ENCODE results near the gene ACAD11. TPM values are rescaled to one million over a fixed set of nuclear protein-coding genes. Genes with fewer than 3 reads are reported as not detected.

The ACAD11 gene
- total RNA-seq, 2 experiments from 2014 or later = 18.5 to 23.5 TPM

- H3K27ac ChIP-seq (ENCODE audit: low read depth, low read length, poor library complexity, severe bottlenecking) = no peak overlapping the region
- H3K4me2 ChIP-seq (ENCODE audit: low read length) = no peak overlapping the region
- H3K36me3 ChIP-seq (ENCODE audit: insufficient read depth, low read length) = 0 out of 2 replicates have a peak, but pooled peaks cover 3% of the 10 kb centered on the region
- H3K9me2 ChIP-seq (ENCODE audit: insufficient read depth, low read length) = no peaks in the 10 kb centered on the region
- no peaks in the 10 kb centered on the region for H3K9me3 ChIP-seq (ENCODE audit: low read length)
- intact Hi-C loops (cut with micrococcal nuclease; ENCODE audit: unreplicated experiment) = loop anchor here (10.0 kb wide), 1 partner anchor 290 kb away; no protein-coding TSS in a partner anchor
- DNase-seq (ENCODE audit: low spot score) = no peak
- H3K79me2 ChIP-seq (ENCODE audit: insufficient read depth, low read depth, low read length) = no peaks in the 10 kb centered on the region
- 0 out of 2 replicates have a peak, but pooled peaks cover 6% of the 10 kb centered on the region for H4K20me1 ChIP-seq (ENCODE audit: insufficient read depth, low read length)
- ChIA-PET POLR2A (interaction anchor here (0.7 kb wide), 1 partner anchor 9 kb away, joined by 3 read pairs; no protein-coding TSS in a partner anchor), CTCF (ENCODE audit: unreplicated experiment) (no interaction called here)
- no peak for TF ChIP-seq EZH2phosphoT487 (IDR thresholded peaks at IDR 0.05; ENCODE audit: borderline replicate concordance, low read depth, low read length)
- TF ChIP-seq CTCF (conservative IDR thresholded peaks at IDR 0.05; ENCODE audit: low read length) = no peak
- H2AFZ ChIP-seq (ENCODE audit: low read length) = no peak overlapping the region
- H3K4me3 ChIP-seq (ENCODE audit: low read depth, low read length, poor library complexity, severe bottlenecking) = no peak overlapping the region
- no TSS peak for BruUV-seq (replicated peaks)
- no peaks in the 10 kb centered on the region for H3K4me1 ChIP-seq (ENCODE audit: insufficient read depth, low read length, poor library complexity, severe bottlenecking)
Measured at GRCh38 chr3:132645058-132645457, 14.6 kb downstream of the ACAD11 start.

GRCh38 chr3:132643366-132643765 is 16.2 kb downstream of the ACAD11 start:
- no peaks in the 10 kb centered on the region for H3K79me2 ChIP-seq (ENCODE audit: insufficient read depth, low read depth, low read length)
- peaks cover 14% of the 10 kb centered on the region; the same call in 1 of the 2 replicates for H3K36me3 ChIP-seq (ENCODE audit: insufficient read depth, low read length)
- no peaks in the 10 kb centered on the region for H3K9me2 ChIP-seq (ENCODE audit: insufficient read depth, low read length)
- no peaks in the 10 kb centered on the region for H3K4me1 ChIP-seq (ENCODE audit: insufficient read depth, low read length, poor library complexity, severe bottlenecking)
- H3K4me3 ChIP-seq (ENCODE audit: low read depth, low read length, poor library complexity, severe bottlenecking) = no peak overlapping the region
- no peak overlapping the region for H3K4me2 ChIP-seq (ENCODE audit: low read length)
- no peak for DNase-seq (ENCODE audit: low spot score)
- no TSS peak for BruUV-seq (replicated peaks)
- H3K27ac ChIP-seq (ENCODE audit: low read depth, low read length, poor library complexity, severe bottlenecking) = no peak overlapping the region
- CTCF ChIA-PET (ENCODE audit: unreplicated experiment) = no interaction called here
- no peak overlapping the region for H2AFZ ChIP-seq (ENCODE audit: low read length)
- POLR2A ChIA-PET = interaction anchor here (0.6 to 1.9 kb wide), 5 partner anchors 17 to 435 kb away, joined by 3 to 5 read pairs (median 4); partner anchors contain the start of gene UBA5
- H4K20me1 ChIP-seq (ENCODE audit: insufficient read depth, low read length) = 0 out of 2 replicates have a peak, but pooled peaks cover 6% of the 10 kb centered on the region
- H3K9me3 ChIP-seq (ENCODE audit: low read length) = no peaks in the 10 kb centered on the region
- no peak for TF ChIP-seq EZH2phosphoT487 (IDR thresholded peaks at IDR 0.05; ENCODE audit: borderline replicate concordance, low read depth, low read length)
- no peak for TF ChIP-seq CTCF (conservative IDR thresholded peaks at IDR 0.05; ENCODE audit: low read length)
- intact Hi-C loops (cut with micrococcal nuclease; ENCODE audit: unreplicated experiment) = loop anchor here (10.0 kb wide), 1 partner anchor 289 kb away; no protein-coding TSS in a partner anchor

GRCh38 chr3:132642539-132642847 is 17.1 kb downstream of the ACAD11 start:
- Histone ChIP-seq H3K4me3 (ENCODE audit: low read depth, low read length, poor library complexity, severe bottlenecking) (no peak overlapping the region), H3K27ac (ENCODE audit: low read depth, low read length, poor library complexity, severe bottlenecking) (no peak overlapping the region), H3K79me2 (ENCODE audit: insufficient read depth, low read depth, low read length) (no peaks in the 10 kb centered on the region), H4K20me1 (ENCODE audit: insufficient read depth, low read length) (0 out of 2 replicates have a peak, but pooled peaks cover 6% of the 10 kb centered on the region), H3K9me3 (ENCODE audit: low read length) (no peaks in the 10 kb centered on the region), H3K4me2 (ENCODE audit: low read length) (no peak overlapping the region), H3K36me3 (ENCODE audit: insufficient read depth, low read length) (peaks cover 21% of the 10 kb centered on the region; the same call in 1 of the 2 replicates), H2AFZ (ENCODE audit: low read length) (no peak overlapping the region), H3K9me2 (ENCODE audit: insufficient read depth, low read length) (no peaks in the 10 kb centered on the region), H3K4me1 (ENCODE audit: insufficient read depth, low read length, poor library complexity, severe bottlenecking) (no peaks in the 10 kb centered on the region)
- no TSS peak for BruUV-seq (replicated peaks)
- no peak for TF ChIP-seq EZH2phosphoT487 (IDR thresholded peaks at IDR 0.05; ENCODE audit: borderline replicate concordance, low read depth, low read length)
- TF ChIP-seq CTCF (conservative IDR thresholded peaks at IDR 0.05; ENCODE audit: low read length) = no peak; the same call in 1 of the 2 replicates
- DNase-seq (ENCODE audit: low spot score) = no peak
- ChIA-PET CTCF (ENCODE audit: unreplicated experiment) (no interaction called here), POLR2A (interaction anchor here (0.8 to 1.9 kb wide), 8 partner anchors 11 to 119 kb away, joined by 3 to 6 read pairs (median 4); no protein-coding TSS in a partner anchor)
- intact Hi-C loops (cut with micrococcal nuclease; ENCODE audit: unreplicated experiment) = loop anchor here (1.0 to 10.0 kb wide), 2 partner anchors 106 to 288 kb away; no protein-coding TSS in a partner anchor

All from OCI-LY7 (cell line).